Measurements from ENCODE around the gene GATB.
A peak's percentile ranks its signal among the peaks of the same experiment; 100 is the strongest.

GATB gene

GRCh38 chr4:151796106-151796505 is 35.3 kb upstream of the GATB start:
- H3K36me3 Mint-ChIP-seq (ENCODE audit: low read depth), result no peaks in the 10 kb centered on the region
- no peak for DNase-seq
- no peak overlapping the region for H3K4me3 Mint-ChIP-seq

GRCh38 chr4:151792995-151793394 is 32.2 kb upstream of the GATB start:
- Mint-ChIP-seq H3K36me3 (ENCODE audit: low read depth) (no peaks in the 10 kb centered on the region), H3K27ac (peak overlapping the region; percentile 95), H3K4me3 (no peak overlapping the region), H3K27me3 (ENCODE audit: low read depth, poor library complexity) (peaks cover 4% of the 10 kb centered on the region), H3K9me3 (no peaks in the 10 kb centered on the region), H3K4me1 (peaks cover 24% of the 10 kb centered on the region)
- TF ChIP-seq CTCF (IDR thresholded peaks at IDR 0.05), result no peak
- no peak for DNase-seq

More at GRCh38 chr4:151796106-151796505, 35.3 kb upstream of the GATB start:
- Mint-ChIP-seq H3K27me3 (ENCODE audit: low read depth, poor library complexity) (peaks cover 4% of the 10 kb centered on the region), H3K4me1 (peaks cover 24% of the 10 kb centered on the region), H3K27ac (no peak overlapping the region), H3K9me3 (no peaks in the 10 kb centered on the region)
- TF ChIP-seq CTCF (IDR thresholded peaks at IDR 0.05), result no peak

GRCh38 chr4:151792530-151792929 is 31.7 kb upstream of the GATB start:
- no peaks in the 10 kb centered on the region for H3K36me3 Mint-ChIP-seq (ENCODE audit: low read depth)
- peak overlapping the region; percentile 95 for H3K27ac Mint-ChIP-seq
- H3K4me1 Mint-ChIP-seq, result peaks cover 24% of the 10 kb centered on the region
- TF ChIP-seq CTCF (IDR thresholded peaks at IDR 0.05), result no peak
- no peak for DNase-seq
- H3K9me3 Mint-ChIP-seq, result no peaks in the 10 kb centered on the region
- no peak overlapping the region for H3K4me3 Mint-ChIP-seq
- peaks cover 4% of the 10 kb centered on the region for H3K27me3 Mint-ChIP-seq (ENCODE audit: low read depth, poor library complexity)

- no peak overlapping the region for H3K4me3 Mint-ChIP-seq
Observed at GRCh38 chr4:151788021-151788420, 27.2 kb upstream of the GATB start.

GRCh38 chr4:151786158-151786495 is 25.3 kb upstream of the GATB start:
- Mint-ChIP-seq H3K4me1 (peaks cover 31% of the 10 kb centered on the region), H3K27ac (no peak overlapping the region), H3K9me3 (no peaks in the 10 kb centered on the region), H3K4me3 (no peak overlapping the region), H3K36me3 (ENCODE audit: low read depth) (no peaks in the 10 kb centered on the region), H3K27me3 (ENCODE audit: low read depth, poor library complexity) (peaks cover 3% of the 10 kb centered on the region)
- DNase-seq, result no peak
- TF ChIP-seq CTCF (IDR thresholded peaks at IDR 0.05), result no peak

More at GRCh38 chr4:151788021-151788420, 27.2 kb upstream of the GATB start:
- Mint-ChIP-seq H3K9me3 (no peaks in the 10 kb centered on the region), H3K36me3 (ENCODE audit: low read depth) (no peaks in the 10 kb centered on the region), H3K4me1 (peaks cover 44% of the 10 kb centered on the region), H3K27me3 (ENCODE audit: low read depth, poor library complexity) (no peaks in the 10 kb centered on the region), H3K27ac (no peak overlapping the region)
- no peak for TF ChIP-seq CTCF (IDR thresholded peaks at IDR 0.05)
- DNase-seq, result no peak

- DNase-seq, result no peak
- TF ChIP-seq CTCF (IDR thresholded peaks at IDR 0.05), result no peak
- peak overlapping the region; percentile 9 for H3K27ac Mint-ChIP-seq
- H3K4me1 Mint-ChIP-seq, result peaks cover 31% of the 10 kb centered on the region
- no peaks in the 10 kb centered on the region for H3K9me3 Mint-ChIP-seq
- H3K36me3 Mint-ChIP-seq (ENCODE audit: low read depth), result no peaks in the 10 kb centered on the region
- H3K4me3 Mint-ChIP-seq, result no peak overlapping the region
- H3K27me3 Mint-ChIP-seq (ENCODE audit: low read depth, poor library complexity), result peaks cover 3% of the 10 kb centered on the region
Observed at GRCh38 chr4:151785484-151786157, 24.8 kb upstream of the GATB start.
